LNCAP (cell line): Measurements from ENCODE around the gene PCK1.

Experiments used
- TF ChIP-seq, protein P1 (sequence below): fragments of 450-650 bp; IDR thresholded peaks from 2 replicates; pipeline ENCODE4 v1.5.1; 2017; ENCODE audit warnings: mild to moderate bottlenecking

The PCK1 gene

DNA sequence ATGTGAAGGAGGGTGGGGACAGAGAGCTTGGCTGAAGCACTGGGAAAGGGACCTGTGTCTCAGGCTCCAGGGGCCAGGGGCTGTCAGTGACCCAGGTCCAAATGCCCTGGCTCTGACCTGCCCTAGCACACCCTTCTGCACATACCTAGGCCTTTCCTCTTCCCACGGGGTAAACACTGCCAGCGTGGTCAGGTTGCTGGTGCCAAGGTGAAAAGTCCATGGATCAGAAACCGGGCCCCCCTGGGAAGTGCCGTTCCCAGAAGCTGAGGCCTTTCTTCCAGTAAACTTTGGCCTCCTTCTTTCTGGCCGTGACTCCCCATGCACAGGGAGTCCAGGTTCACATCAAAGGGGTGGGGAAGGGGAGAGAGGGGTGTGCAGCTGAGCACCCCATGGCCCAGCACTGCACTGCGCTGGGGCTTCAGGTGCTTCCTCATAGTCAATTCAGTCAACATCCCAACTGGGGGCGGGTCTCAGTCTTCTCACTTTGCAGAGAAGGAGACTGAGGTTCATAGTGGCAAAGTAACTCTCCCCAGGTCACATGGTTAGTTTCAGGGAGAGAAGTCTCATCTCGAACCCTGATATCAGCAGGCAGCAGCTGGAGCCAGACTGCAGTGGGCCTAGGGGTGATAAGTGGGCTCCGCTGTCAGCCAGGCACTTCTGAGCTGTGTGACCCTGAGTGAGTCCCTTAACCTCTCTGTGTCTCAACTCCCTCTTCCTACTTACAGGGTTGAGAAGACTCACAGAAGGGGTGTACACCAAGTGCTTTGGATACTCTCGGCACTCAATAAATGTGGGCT is 17.0 kb downstream of the PCK1 start:
- TF ChIP-seq, protein P1, sequence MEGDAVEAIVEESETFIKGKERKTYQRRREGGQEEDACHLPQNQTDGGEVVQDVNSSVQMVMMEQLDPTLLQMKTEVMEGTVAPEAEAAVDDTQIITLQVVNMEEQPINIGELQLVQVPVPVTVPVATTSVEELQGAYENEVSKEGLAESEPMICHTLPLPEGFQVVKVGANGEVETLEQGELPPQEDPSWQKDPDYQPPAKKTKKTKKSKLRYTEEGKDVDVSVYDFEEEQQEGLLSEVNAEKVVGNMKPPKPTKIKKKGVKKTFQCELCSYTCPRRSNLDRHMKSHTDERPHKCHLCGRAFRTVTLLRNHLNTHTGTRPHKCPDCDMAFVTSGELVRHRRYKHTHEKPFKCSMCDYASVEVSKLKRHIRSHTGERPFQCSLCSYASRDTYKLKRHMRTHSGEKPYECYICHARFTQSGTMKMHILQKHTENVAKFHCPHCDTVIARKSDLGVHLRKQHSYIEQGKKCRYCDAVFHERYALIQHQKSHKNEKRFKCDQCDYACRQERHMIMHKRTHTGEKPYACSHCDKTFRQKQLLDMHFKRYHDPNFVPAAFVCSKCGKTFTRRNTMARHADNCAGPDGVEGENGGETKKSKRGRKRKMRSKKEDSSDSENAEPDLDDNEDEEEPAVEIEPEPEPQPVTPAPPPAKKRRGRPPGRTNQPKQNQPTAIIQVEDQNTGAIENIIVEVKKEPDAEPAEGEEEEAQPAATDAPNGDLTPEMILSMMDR, result no peak

DNA sequence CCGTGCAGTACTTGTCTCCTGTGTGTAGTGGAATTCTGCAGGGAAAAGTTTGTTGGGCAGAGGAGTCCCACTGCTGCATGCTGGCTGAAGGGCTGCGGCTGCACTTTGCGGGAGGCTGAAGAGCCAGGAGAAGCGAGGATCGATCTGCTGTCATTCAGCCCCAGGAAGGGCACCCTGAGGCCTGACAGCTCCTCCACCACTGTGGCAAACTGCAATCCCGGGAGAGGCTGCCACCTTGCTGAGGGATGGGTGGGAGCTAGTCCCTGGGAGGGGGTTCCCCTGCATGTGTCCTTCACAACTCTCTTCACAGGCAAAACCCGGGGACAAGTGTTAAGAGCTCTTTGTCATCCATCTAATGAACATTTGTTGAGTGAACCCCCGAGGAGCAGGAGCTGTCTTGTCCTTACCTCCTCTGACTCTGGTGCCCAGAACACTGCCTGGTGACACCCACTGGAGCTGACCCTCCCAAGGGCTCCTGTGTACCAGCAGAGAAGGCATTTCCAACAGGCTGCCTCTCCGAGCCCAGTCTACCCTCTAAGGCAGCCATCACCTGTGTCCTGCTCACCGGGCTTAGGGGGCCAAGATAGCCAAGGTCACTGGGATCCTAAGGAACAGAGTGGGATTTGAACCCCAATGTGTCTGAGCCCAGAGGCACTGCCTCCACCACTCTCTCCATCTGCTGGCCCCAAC is 17.7 kb downstream of the PCK1 start:
- TF ChIP-seq, protein P1, result no peak

DNA sequence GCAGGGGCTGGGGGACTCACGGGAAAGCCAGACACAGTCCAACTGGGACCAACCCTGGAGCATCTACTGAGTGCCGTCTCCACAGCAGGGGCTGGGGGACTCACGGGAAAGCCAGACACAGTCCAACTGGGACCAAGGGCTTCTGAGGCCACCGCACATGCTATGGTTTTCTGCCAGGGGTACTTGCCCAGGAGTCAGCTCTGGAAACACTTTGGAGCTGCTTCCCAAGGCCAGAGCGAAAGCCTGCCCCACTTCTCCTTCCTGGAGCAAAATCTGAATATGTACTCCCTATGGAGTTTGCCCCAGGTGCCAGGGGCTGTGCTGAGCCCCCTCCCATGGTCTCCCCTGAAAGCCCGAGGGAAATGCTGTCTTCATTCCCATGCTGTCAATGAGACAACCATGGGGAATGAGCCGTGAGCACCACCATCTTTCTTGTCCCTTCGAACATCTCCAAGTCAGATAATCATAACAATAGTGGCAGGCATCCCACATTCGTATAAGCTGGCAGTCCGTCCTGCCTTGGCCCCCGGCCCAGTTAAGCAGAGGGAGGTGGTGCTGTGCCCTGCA is 18.5 kb downstream of the PCK1 start:
- TF ChIP-seq, protein P1, result no peak

DNA sequence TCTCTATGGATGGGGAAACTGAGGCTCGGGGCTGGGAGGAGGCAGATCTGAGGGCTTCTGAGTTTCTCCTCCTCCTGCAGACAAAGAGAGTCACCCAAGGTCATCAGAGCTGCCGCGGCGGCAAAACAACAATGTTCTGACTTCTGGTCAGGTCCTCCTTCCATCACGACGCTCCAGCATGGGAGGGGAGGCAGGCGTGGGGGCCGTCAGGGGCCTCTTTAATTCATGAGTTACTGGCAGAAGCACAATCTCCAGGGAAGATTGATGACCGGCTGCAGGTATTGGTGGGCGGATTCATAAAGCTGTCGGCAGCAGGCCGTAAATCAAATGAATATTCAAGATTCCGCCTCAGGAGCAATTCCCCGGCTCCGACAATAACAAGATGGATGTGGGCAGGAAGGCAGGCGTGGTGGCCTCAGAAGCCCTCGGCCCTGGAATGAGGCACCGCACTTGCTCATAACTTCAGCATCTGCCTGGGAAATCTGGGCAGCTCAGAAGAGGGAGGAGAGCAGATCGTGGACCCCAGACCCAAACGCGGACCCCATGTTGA is 19.1 kb downstream of the PCK1 start:
- TF ChIP-seq, protein P1, result no peak

DNA sequence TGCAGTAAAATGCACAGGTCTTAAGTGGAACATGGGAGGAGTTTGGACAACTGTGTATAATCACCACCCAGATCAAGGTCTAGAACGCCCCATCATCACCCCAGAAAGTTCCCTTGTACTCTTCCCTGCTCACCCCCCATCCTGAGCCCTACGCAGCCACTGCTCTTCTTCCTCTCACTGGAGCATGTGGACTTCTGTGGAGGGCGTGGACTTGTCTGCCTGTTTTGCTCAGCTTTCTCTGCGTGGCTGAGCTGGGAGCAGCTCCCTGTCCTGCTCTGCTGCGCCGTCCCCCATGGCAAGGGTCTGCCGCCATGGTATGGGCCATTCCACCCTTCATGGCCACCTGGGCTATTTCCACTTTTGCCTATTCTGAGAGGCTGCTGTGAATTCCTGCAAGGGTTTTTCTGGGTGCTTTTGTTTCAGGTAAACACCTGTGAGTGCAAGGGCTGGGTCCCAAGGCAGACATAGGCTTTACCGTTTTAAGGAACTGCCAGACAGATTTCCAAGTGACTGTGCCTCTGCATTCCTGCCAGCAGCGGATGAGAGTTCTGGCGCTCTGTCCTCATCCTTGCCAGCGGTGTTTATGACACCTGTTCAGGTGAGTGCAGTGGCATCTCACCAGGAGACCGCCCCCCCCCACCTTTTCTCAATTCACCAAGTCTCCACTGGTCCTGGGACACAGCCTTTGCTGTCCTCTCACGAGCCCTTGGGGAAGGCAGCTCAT is 19.7 kb downstream of the PCK1 start:
- TF ChIP-seq, protein P1, result no peak

DNA sequence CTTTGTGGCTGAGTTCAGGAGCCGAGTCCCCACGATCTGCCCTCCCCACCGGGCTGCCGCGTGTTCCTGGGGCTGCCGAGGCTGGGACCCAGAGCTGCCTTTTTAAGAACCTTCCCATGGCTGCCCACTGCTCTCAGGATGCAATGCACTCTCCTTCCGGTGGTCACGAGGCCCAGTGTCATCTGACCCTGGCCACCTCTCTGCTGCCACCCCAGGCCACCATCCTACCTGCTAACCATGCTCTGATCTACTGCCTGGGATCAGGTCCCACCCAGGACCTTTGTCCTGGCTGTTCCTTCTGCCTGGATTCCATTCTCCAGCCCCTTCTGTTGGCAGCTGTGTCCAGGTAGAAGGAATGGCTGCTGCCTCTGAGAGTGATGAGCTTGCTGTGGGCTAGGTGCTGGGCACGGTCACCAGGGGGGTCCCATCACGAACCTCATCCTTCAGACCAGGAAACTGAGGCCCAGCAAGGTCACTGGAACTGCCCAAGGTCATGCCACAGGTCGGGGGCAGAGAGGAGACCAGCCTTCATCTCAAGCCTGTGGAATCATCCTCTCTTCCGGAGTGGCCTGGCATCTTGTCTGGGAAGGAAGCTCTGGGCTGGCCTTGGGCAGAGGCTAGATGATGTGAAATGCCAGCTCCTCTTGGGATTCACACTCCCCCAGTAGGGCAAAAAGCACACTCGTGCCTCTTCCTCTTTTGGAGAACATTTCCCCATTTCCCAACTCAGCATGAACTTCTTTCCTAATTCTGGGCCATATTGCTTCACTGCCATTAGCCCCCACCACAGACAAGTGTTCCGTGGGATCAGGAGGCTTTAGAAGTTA is 20.5 kb downstream of the PCK1 start:
- TF ChIP-seq, protein P1, result no peak
